SIG-M5 treated with dmso at 0.1 percent for 504 hours (cell line): ENCODE data around the gene RNF187.
A peak's percentile ranks its signal among the peaks of the same experiment; 100 is the strongest.
"Not testable (repeated sequence)": the region's sequence is repeated elsewhere in the genome, so short reads cannot be mapped to it uniquely, and the experiment has no call there.

Experiments used
- DNase-seq: peaks from one replicate; lab custom pipeline; 2025; ENCODE audit not compliant: unreplicated experiment; lab: John Stamatoyannopoulos, UW

RNF187 gene

GRCh38 chr1:228459091-228459993, 27.8 kb upstream of the RNF187 start:
- peak; percentile 86 for DNase-seq

GRCh38 chr1:228460821-228461220, 26.4 kb upstream of the RNF187 start:
- no peak for DNase-seq

- DNase-seq, result no peak
Measured at GRCh38 chr1:228462560-228462959, 24.6 kb upstream of the RNF187 start.

DNA sequence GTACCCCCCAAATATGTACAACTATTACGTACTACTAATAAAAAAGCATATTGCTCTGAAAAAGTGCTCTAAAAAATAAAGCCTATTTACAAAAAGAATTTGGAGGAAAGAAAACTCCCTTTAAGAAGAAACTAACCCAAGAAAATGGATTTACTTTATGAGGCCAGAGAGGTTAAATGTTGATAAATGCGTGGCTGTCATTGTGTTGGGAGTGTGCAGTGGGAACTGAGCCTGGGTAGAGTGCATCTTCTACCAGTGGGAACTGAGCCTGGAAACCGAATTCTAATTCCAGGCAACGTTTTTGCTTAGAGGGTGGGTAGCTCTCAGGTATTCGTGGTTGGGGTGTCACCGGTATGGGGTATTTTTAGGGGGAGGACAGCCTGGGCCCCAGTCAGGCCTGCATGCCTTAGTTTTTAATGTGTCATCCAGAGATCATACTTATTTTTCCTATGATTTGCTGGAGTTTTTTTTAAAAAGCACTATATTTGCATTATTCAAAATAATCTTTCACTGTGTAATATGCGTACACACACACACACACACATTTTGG, 24.1 kb upstream of the RNF187 start:
- DNase-seq, result no peak

GRCh38 chr1:228463559-228464455, 23.4 kb upstream of the RNF187 start:
- DNase-seq, result peak; percentile 90

- DNase-seq, result no peak
Measured at GRCh38 chr1:228464487-228464983, 22.6 kb upstream of the RNF187 start.

DNA sequence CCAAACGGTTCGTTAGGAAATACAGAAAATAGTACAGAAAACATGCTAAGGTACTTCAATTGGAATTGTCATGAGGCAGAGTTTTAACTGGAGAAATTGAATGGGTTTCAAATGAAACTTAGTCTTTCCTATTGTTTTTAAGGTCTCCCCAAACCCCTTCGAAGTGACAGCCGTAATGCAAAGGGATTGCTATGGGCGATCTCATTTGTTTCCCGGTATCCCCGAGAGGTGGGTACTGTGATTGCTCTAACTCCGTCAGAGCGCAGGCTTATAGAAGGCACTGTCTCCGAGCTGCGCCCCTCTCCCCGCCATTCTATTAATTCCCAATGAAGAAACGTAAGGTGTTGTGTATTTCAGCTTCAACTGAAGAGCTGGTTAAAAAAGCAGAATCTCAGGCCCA, 22.0 kb upstream of the RNF187 start:
- no peak for DNase-seq

DNA sequence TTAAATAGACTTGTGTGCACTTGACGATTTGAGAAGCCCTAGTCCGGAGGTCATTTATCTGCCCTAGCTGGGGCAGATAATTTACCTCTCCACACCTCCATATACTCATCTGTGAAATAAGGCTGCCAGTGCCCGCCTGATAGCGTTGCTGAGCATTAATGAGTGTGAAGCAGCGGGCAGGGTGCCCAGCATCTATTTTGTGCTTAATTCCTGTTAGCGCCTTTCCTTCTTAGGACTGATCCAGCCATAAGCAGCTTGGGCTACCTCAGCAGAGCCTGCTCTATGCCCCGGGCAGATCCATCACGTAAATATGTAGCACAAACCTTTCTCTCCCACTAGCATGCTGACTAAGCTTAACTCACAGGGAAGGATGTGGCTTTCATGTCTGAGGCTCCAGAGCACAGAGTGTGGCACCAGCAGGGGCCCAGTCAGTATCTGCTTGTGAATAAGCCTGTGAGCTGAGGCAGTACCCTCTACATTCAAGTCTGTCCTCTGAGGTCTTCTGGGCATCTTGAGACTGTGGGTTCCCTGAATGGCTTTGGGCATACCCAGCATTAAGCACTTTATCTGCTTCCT, 21.5 kb upstream of the RNF187 start:
- no peak for DNase-seq

GRCh38 chr1:228468188-228468587, 19.0 kb upstream of the RNF187 start:
- not testable (repeated sequence) for DNase-seq

DNA sequence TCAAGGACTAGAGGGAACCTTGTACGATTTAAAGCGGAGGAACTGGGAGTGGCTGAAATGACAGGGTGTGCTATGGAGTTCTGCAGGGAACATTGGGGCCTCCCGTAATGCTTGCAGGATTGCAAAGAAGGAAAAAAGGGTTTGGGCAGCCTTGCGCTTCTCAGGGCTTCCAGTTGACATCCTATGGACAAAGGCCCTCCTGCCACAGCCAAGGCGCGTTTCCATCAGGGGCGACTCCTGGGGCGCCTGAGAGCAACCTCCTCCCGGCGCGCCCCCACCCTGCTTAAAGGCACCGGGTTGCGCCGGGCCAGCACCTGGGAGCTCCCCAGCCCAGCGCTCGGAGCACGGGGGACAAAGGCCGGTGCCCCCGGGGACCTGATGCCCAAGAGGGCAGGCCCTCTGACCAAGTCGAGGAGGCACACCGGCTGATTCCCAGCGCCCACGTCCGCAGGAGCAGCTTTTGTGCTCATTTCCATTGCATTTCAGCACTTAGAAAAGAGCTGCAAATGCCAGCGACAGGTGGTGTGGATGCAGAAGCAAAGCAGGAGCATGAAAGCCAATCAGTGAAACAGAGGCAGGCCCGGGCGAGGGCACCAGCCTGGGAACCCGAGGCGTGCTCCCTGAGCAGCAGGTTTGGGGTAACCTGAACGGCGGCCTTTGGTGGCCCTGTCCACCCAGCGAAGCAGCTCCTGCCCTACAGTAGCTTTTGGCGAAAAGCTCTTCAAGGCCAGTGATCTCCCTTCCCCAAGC, 17.6 kb upstream of the RNF187 start:
- DNase-seq, result no peak

DNA sequence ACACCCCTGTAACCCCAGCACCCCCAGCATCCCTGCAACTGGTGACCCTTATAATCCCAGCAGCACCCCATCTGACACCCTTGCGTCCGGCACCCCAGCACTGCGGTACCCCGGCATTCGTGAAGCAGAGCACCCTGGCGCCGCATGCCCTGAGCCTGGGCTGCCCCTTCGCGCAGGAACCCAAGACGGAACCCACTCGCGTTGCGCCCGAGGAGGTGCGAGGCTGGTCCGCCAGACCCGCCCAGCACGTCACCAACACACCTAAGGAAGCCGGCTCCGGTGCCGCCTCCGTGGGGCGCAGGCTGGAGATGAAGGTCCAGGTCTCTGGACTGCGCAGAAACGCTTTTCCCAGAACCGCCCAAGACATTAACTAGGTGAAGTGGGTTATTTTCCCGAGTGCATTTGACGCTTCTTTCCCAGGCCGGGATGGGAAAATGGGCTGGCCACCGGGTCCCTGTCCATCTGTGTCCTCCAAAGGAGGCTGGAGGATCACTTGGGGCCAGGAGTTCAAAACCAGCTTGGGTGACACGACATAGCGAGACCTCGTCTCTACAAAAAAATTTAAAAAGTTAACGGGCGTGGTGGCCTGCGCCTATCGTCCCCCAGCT, 15.9 kb upstream of the RNF187 start:
- no peak for DNase-seq

- DNase-seq, result peak; percentile 77
Measured at GRCh38 chr1:228471762-228472398, 15.3 kb upstream of the RNF187 start.

- DNase-seq, result peak; percentile 56
Measured at GRCh38 chr1:228472655-228473054, 14.5 kb upstream of the RNF187 start.

GRCh38 chr1:228474507-228474906, 12.7 kb upstream of the RNF187 start:
- DNase-seq, result no peak

DNA sequence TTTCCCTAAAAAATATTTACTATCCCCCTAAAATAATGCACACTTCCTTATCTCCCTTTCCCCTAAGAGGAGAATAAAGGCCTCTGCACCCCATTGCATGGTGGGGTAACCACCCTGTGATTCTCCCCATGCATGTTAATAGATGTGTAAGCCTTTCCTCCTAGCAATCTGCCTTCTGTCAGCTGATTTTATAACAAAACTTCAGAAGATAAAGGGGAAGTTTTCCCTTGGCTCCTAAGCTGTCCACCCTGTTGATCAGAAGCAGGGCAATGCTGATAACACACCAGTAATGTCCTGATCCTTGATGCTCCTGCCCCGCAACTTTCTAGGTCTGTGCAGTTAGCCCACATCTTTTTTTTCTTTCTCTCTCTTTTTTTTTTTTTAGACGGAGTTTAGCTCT, 11.4 kb upstream of the RNF187 start:
- no peak for DNase-seq

DNA sequence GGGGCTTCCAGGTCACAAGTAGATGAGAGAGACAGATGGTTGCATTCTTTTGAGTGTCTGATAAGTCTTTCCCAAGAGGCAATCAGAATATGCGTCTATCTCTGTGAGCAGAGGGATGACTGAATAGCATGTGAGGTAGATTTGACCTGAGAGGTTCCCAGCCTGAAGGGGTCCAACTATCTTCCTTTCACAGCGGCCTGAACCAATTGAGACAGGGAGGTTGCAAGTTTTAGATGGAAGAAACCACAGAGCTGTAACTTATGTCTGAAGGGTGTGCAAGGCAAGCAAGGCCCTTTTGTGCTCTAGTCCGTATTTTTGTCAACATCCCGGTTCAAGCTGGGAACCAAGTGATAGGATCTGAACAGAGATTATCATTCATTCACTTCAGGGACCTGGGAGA, 9.9 kb upstream of the RNF187 start:
- no peak for DNase-seq

DNA sequence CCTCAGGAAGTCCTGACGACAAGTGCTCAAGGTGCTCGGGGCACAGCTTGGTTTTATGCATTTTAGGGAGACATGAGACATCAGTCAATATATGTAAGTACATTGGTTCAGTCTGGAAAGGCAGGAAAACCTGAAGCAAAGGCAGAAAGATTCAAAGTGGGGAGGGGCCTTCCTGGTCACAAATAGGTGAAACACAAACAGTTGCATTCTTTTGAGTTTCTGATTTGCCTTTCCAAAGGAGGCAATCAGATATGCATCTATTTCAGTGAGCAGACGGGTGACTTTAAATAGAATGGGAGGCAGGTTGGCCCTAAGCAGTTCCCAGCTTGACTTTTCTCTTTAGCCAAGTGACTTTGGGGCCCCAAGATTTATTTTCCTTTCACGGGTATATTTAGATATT, 8.9 kb upstream of the RNF187 start:
- no peak for DNase-seq

DNA sequence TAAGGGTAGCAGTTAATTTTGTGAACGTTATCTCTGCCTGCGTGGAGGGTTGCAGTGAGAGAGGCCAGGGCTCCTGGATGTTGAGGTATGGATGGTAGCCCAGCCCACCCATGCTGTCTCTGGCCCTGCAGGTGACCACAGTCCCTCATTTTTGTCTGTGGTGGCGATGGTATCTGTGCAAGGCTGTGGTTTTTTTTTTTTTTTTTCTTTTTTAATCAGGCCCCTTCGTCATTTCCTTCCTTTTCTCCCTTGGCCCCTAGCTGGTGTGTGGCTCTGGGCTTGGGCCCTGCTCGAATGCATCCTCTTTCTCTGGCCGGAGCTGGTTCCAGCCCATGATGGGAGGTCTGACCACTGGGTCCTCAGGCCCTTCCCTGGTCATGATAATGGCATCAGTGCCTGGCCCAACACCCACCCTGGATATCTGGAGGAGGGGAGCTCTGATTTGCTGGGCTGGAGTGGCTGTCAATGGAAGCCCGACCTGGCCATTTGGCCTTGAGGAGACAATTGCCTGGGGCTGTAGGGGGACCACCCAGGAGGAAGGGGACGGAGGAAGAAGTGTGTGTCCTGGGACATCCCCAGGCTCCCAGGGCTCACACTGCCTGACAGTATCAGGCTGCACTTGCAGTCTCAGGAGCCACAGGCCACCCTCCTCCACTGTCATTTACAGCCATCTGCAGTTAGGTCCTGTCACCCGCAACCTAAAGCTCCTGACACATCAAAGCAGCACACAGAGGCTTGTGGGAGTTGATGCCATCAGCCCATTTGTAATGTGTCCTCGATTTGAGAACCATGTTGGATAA, 8.1 kb upstream of the RNF187 start:
- peak; percentile 28 for DNase-seq

- no peak for DNase-seq
Measured at GRCh38 chr1:228483789-228484188, 3.4 kb upstream of the RNF187 start.
